ENCODE results near the gene GATAD1.

DNA sequence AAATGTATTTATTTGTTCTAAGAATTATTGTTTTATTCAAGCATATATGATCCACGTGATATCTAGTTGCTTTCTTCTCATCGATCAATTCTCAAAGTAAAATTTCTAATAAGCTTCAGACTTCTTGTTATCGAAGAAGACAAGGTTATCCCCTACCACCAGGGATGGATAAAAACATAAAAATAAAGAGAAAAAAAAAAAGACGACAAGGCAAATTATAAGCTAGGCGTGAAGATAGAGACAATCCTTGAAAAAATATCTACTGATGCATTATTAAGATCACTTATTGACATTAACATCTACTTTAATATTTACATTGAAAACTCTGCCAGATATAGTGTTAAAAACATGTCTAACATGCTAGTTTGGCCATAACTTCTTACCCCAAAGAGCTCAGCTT, 61.7 kb downstream of the GATAD1 start:
- TF ChIP-seq, protein P1, sequence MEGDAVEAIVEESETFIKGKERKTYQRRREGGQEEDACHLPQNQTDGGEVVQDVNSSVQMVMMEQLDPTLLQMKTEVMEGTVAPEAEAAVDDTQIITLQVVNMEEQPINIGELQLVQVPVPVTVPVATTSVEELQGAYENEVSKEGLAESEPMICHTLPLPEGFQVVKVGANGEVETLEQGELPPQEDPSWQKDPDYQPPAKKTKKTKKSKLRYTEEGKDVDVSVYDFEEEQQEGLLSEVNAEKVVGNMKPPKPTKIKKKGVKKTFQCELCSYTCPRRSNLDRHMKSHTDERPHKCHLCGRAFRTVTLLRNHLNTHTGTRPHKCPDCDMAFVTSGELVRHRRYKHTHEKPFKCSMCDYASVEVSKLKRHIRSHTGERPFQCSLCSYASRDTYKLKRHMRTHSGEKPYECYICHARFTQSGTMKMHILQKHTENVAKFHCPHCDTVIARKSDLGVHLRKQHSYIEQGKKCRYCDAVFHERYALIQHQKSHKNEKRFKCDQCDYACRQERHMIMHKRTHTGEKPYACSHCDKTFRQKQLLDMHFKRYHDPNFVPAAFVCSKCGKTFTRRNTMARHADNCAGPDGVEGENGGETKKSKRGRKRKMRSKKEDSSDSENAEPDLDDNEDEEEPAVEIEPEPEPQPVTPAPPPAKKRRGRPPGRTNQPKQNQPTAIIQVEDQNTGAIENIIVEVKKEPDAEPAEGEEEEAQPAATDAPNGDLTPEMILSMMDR (IDR thresholded peaks at IDR 0.05): no peak
- TF ChIP-seq POLR2AphosphoS5 (IDR thresholded peaks at IDR 0.05; ENCODE audit: low read depth, low read length) (no peak), MXI1 (IDR thresholded peaks at IDR 0.05; ENCODE audit: low read depth, low read length) (no peak), TEAD4 (IDR thresholded peaks at IDR 0.05; ENCODE audit: borderline replicate concordance, insufficient read depth) (no peak), TCF12 (IDR thresholded peaks at IDR 0.05) (no peak), RFX5 (IDR thresholded peaks at IDR 0.05; ENCODE audit: low read length) (no peak)
- TF ChIP-seq, protein P2, sequence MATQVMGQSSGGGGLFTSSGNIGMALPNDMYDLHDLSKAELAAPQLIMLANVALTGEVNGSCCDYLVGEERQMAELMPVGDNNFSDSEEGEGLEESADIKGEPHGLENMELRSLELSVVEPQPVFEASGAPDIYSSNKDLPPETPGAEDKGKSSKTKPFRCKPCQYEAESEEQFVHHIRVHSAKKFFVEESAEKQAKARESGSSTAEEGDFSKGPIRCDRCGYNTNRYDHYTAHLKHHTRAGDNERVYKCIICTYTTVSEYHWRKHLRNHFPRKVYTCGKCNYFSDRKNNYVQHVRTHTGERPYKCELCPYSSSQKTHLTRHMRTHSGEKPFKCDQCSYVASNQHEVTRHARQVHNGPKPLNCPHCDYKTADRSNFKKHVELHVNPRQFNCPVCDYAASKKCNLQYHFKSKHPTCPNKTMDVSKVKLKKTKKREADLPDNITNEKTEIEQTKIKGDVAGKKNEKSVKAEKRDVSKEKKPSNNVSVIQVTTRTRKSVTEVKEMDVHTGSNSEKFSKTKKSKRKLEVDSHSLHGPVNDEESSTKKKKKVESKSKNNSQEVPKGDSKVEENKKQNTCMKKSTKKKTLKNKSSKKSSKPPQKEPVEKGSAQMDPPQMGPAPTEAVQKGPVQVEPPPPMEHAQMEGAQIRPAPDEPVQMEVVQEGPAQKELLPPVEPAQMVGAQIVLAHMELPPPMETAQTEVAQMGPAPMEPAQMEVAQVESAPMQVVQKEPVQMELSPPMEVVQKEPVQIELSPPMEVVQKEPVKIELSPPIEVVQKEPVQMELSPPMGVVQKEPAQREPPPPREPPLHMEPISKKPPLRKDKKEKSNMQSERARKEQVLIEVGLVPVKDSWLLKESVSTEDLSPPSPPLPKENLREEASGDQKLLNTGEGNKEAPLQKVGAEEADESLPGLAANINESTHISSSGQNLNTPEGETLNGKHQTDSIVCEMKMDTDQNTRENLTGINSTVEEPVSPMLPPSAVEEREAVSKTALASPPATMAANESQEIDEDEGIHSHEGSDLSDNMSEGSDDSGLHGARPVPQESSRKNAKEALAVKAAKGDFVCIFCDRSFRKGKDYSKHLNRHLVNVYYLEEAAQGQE (IDR thresholded peaks at IDR 0.05; ENCODE audit: low read depth, low read length): no peak

Data from SK-N-SH (cell line).